H1 (cell line): Measurements from ENCODE around the gene FIGNL2.

ENCODE experiments used
- ASH2L ChIP-seq: fragments of 200-600, 300-600 bp; sonication (generic); IDR thresholded peaks from one replicate; pipeline ENCODE4 v1.7.1; 2017; ENCODE audit warnings: low read length
- CHD1 ChIP-seq: IDR thresholded peaks from 2 replicates; pipeline ENCODE4 v1.6.1; 2012; ENCODE audit warnings: low read depth, low read length, improper control_type of control experiment
- EGR1 ChIP-seq: IDR thresholded peaks from 2 replicates; pipeline ENCODE4 v1.6.1; 2011; ENCODE audit warnings: low read depth, low read length, borderline replicate concordance
- EP300 ChIP-seq, 2 experiments: IDR thresholded peaks; 1 replicate in 1 of 2; 2 replicates in 1 of 2; pipeline ENCODE4 v1.6.1; 2011 to 2012; ENCODE audit warnings: low read depth in 2 of 2, low read length in 2 of 2, mild to moderate bottlenecking in 2 of 2, borderline replicate concordance in 1 of 2, inconsistent platforms in 1 of 2, moderate library complexity in 1 of 2
- JUND ChIP-seq: IDR thresholded peaks from 2 replicates; pipeline ENCODE4 v1.6.1; 2011; ENCODE audit warnings: mild to moderate bottlenecking, improper control_type of control experiment, low read length
- KDM1A ChIP-seq: fragments of 200-600, 300-600 bp; sonication (generic); IDR thresholded peaks from 2 replicates; pipeline ENCODE4 v1.7.1; 2016; ENCODE audit warnings: mild to moderate bottlenecking, low read length, borderline replicate concordance
- POLR2A ChIP-seq, 2 experiments: IDR thresholded peaks; 1 replicate in 1 of 2; 2 replicates in 1 of 2; pipeline ENCODE4 v1.6.1; 2011; ENCODE audit warnings: low read depth in 2 of 2, low read length in 2 of 2, mild to moderate bottlenecking in 2 of 2; ENCODE audit errors: control extremely low read depth in 1 of 2
- TBP ChIP-seq: IDR thresholded peaks from 2 replicates; pipeline ENCODE4 v1.6.1; 2011; ENCODE audit warnings: low read depth, low read length, improper control_type of control experiment
- YY1 ChIP-seq: IDR thresholded peaks from 2 replicates; pipeline ENCODE4 v1.6.1; 2011; ENCODE audit warnings: low read depth, mild to moderate bottlenecking, low read length
- TF ChIP-seq, protein P1 (sequence below): IDR thresholded peaks from 2 replicates; pipeline ENCODE4 v1.6.1; 2011; ENCODE audit warnings: low read depth, mild to moderate bottlenecking, low read length; ENCODE audit not compliant: insufficient read depth
- TF ChIP-seq, protein P2 (sequence below), 3 experiments: IDR thresholded peaks; 1 replicate in 2 of 3; 2 replicates in 1 of 3; pipeline versions ENCODE4 v1.5.1 to v1.6.1; 2011; ENCODE audit warnings: low read length in 3 of 3, mild to moderate bottlenecking in 3 of 3, inconsistent platforms in 2 of 3, low read depth in 1 of 3, moderate library complexity in 1 of 3; ENCODE audit not compliant: insufficient read depth in 1 of 3; ENCODE audit errors: control extremely low read depth in 1 of 3

DNA sequence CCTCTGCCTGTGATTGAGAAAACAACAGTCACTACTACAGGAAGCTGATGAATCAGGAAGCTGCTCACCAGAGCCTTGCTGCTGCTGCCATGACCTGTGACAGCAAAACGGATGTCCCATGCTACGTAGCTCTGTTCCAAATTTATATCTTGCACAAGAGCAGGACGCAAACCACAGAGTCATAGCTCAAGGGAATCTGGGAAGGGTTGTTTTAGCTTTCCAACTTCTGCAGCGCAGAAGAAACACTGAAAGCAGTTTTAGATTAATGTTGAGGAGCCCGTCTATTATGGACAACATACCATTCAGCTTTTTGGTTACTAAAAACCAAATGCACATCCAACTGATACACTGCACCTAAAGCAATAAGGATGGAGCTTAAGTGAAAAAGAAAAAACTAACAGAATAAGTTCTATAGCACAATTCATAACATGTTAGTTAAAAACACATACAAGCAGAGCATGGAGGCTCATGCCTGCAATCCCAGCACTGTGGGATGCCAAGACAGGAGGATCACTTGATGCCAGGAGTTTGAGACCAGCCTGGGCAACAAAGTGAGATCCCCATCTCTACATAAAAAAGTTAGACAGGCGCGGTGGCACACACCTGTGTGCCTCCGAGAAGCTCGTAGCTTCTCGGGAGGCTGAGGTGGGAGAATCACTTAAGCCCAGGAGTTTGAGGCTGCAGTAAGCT, 37.6 kb upstream of the FIGNL2 start:
- TF ChIP-seq, protein P1, sequence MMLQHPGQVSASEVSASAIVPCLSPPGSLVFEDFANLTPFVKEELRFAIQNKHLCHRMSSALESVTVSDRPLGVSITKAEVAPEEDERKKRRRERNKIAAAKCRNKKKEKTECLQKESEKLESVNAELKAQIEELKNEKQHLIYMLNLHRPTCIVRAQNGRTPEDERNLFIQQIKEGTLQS, result no peak
- TF ChIP-seq ASH2L, result no peak
- no peak for TF ChIP-seq EP300 (IDR thresholded peaks at IDR 0.05; ENCODE audit: borderline replicate concordance in 1 of 2, low read depth in 2 of 2, low read length in 2 of 2)
- TF ChIP-seq, protein P2, sequence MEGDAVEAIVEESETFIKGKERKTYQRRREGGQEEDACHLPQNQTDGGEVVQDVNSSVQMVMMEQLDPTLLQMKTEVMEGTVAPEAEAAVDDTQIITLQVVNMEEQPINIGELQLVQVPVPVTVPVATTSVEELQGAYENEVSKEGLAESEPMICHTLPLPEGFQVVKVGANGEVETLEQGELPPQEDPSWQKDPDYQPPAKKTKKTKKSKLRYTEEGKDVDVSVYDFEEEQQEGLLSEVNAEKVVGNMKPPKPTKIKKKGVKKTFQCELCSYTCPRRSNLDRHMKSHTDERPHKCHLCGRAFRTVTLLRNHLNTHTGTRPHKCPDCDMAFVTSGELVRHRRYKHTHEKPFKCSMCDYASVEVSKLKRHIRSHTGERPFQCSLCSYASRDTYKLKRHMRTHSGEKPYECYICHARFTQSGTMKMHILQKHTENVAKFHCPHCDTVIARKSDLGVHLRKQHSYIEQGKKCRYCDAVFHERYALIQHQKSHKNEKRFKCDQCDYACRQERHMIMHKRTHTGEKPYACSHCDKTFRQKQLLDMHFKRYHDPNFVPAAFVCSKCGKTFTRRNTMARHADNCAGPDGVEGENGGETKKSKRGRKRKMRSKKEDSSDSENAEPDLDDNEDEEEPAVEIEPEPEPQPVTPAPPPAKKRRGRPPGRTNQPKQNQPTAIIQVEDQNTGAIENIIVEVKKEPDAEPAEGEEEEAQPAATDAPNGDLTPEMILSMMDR (IDR thresholded peaks at IDR 0.05; ENCODE audit: control extremely low read depth in 1 of 3, insufficient read depth in 1 of 3, low read depth in 1 of 3, low read length in 3 of 3), result no peak
- no peak for TF ChIP-seq POLR2A (IDR thresholded peaks at IDR 0.05; ENCODE audit: control extremely low read depth in 1 of 2, low read depth in 2 of 2, low read length in 2 of 2)
- TF ChIP-seq YY1, result no peak
- TF ChIP-seq TBP, result no peak
- no peak for TF ChIP-seq KDM1A
- TF ChIP-seq CHD1, result no peak
- TF ChIP-seq JUND, result no peak
- no peak for TF ChIP-seq EGR1
